HG02938 (cell line): ENCODE results near the gene PGA5.
"Not testable (repeated sequence)": the region's sequence is repeated elsewhere in the genome, so short reads cannot be mapped to it uniquely, and the experiment has no call there.

Experiments used
- ATAC-seq: cut with Tn5 transposase; IDR thresholded peaks from one replicate; pipeline ENCODE4 v1.9.1; 2021; ENCODE audit warnings: mild to moderate bottlenecking, moderate library complexity; ENCODE audit not compliant: unreplicated experiment

Gene PGA5

DNA sequence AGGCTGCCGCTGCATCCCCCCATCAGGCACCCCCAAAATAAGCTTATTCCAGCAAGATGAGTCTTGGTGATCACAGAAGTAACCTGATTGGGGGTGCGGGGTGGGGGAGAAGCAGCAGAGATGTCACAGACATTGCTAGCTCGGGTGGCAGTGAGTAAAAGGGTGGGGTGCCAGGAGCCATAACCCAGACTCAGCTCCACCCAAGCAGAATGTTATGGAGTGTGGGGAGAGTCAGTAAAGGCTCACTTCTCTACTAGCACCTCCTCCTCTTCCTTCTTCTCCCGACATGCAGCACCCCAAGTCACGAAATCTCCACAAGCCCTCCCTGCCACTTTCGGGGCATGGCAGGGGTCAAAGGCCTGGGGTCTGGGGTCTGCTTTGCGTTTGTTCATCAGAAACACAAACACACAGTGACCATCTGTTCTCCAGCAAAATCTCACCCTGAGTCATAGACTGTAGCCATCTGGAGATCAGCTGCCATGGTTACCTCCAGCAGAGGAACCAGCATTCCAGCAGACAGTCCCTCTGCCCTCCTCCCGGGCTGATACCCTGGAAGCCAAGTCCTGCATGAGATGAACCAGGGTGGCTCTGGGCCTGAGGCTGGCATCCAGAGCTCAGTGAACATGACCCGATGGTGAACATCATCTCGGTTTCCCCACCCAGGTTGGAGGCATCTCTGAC, 14.4 kb upstream of the PGA5 start:
- ATAC-seq, result not testable (repeated sequence)

DNA sequence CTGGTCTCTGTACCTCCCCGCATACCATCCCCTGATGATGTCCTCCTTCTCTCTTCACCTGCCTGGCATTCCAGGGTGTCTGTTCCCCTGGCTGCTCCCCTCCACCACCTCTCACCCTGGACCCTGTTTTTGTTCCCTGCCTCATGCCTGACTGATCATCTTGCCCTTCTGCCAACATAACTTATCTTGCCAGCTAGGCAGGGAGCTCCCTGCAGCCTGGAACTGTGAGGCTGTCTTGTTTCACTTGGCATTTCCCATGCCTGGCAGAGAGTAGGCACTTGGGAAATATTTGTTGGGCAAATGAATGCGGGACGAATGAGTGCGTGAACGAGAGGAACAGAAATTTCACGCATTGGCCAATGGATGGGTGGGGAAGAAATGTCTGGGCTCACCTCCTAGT, 11.5 kb upstream of the PGA5 start:
- ATAC-seq, result not testable (repeated sequence)

DNA sequence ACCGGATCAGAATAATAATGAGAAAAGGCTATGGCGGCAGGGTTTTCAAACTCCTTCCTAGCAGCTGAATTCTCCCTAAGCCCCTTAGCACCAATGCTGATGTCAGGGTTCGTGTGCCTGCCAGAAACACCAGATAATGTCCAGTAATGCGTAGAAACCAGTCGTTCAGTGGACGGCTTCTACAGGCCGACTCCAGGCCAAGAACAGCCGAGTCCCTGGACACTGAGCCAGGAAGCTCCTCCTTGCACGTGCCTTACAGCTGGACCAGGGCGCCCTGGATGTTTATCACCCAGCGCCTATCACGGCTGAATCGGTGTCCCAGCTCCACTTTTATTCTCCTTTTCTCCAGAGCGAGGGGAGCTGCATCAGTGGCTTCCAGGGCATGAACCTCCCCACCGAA, 9.9 kb upstream of the PGA5 start:
- ATAC-seq, result not testable (repeated sequence)

DNA sequence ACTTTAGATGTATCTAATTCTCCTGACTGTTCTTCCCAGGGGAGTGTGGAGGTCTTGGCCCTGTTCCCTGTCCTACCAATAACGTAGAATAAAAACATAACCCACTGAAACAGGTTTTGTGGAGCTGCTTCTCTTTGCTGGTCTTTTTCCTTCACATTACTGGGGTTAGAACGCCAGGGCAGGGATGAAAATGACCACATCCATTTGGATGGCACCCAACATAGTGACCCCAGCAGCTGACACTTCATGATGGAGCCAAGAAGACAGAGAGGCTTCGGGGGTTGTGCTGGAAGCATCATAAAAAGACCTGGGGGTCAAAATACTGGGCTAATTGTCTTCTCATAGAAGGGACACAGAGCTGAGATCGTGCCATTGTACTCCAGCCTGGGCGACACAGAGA, 9.4 kb upstream of the PGA5 start:
- not testable (repeated sequence) for ATAC-seq

DNA sequence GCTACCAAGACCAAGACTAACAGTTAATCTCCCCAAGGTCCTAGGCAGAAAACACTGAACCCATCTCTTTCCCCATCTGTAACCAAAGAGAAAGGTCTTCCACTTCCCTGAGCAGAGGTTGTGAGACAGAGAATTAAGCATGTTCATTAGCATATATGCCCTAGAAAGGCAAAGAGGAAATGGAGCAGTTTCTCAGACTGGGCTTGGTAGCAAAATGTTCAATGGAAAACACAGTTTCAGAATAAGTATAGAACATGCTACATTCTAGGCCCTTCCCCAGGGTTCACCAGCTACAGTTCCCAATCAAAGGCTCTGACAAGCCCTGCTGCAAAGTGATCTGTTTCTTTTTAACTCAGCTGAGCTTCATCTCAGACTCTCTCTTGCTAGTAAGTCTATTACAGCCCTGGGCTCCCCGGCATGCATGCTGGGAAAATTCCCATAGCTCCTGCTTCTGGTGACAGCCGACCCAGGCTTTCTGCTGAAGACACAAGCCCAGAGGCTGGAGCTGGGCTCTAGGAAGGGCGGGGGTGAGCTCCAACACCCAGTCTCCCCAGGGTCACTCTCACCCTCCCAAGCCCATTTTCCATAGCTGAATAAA, 8.3 kb upstream of the PGA5 start:
- not testable (repeated sequence) for ATAC-seq

DNA sequence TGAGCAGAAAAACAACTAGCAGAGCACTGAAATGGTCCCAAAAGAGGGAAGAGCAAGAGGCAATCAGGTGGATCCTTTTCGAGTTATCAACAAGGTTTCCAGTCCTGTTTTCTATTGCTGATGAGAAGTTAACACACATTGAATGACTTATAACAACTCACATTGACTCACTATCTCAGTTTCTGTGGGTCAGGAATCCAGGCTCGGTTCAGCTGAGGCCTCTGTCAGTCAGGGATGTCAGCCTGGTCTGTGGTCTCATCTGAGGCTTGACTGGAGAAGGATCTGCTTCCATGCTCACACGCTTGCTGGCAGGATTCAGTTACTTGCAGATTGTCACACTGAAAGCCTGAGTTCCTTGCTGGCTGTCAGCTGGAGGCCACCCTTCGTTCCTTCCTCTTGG, 3.8 kb upstream of the PGA5 start:
- ATAC-seq, result not testable (repeated sequence)

DNA sequence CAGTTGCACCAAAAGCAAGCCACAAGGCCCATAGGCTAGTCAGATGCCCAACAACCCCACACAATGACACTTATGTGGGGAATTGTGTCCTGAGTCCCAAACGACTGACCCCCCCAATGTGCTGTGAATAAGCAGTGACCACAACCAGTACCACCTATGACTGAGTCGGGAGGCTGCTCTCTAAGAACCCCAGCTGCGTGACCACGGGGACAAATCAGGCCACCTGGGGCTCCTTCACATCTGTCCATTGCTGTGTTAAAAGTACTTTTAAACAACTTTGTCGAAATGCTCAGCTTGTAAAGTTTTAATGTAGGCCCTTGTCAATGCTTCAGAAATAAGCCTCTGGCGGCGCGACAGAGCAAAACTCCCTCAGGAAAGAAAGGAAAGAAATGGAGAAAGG, 687 bp upstream of the PGA5 start:
- ATAC-seq, result not testable (repeated sequence)

DNA sequence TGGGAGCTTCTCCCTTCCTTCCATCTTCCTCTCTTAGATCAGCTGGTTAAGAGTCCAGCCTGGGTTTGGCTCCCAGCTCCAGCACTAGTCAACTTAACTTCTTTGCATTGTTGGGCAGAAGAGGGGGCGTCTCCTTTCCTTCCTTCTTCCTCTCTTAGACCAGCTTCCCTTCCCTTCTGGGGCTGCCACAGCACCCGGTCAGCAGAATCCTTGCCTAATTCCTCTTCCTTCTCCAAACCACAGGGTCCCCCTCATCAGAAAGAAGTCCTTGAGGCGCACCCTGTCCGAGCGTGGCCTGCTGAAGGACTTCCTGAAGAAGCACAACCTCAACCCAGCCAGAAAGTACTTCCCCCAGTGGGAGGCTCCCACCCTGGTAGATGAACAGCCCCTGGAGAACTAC, 551 bp downstream of the PGA5 start:
- ATAC-seq, result not testable (repeated sequence)

DNA sequence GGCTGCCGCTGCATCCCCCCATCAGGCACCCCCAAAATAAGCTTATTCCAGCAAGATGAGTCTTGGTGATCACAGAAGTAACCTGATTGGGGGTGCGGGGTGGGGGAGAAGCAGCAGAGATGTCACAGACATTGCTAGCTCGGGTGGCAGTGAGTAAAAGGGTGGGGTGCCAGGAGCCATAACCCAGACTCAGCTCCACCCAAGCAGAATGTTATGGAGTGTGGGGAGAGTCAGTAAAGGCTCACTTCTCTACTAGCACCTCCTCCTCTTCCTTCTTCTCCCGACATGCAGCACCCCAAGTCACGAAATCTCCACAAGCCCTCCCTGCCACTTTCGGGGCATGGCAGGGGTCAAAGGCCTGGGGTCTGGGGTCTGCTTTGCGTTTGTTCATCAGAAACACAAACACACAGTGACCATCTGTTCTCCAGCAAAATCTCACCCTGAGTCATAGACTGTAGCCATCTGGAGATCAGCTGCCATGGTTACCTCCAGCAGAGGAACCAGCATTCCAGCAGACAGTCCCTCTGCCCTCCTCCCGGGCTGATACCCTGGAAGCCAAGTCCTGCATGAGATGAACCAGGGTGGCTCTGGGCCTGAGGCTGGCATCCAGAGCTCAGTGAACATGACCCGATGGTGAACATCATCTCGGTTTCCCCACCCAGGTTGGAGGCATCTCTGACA, 4.4 kb downstream of the PGA5 start:
- not testable (repeated sequence) for ATAC-seq

DNA sequence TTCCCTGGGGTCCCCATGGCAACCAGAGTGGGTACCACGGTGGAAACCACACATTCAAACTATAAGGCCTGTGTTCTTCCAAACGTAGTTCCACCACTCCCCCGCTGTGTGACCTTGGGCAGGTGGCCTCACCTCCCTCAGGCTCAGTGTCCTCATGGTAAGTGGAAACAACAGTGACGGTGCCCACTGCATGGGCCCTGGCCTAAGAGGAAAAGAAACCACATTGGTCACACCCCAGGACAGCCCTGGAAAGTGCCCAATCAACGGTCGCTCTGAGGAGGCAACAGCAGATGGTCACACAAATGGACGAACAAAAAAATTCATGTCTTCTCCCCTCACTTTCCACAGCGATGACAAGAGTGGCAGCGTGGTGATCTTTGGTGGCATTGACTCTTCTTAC, 7.1 kb downstream of the PGA5 start:
- not testable (repeated sequence) for ATAC-seq

DNA sequence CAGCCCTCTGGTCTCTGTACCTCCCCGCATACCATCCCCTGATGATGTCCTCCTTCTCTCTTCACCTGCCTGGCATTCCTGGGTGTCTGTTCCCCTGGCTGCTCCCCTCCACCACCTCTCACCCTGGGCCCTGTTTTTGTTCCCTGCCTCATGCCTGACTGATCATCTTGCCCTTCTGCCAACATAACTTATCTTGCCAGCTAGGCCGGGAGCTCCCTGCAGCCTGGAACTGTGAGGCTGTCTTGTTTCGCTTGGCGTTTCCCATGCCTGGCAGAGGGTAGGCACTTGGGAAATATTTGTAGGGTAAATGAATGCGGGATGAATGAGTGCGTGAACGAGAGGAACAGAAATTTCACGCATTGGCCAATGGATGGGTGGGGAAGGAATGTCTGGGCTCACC, 8.2 kb downstream of the PGA5 start:
- not testable (repeated sequence) for ATAC-seq

DNA sequence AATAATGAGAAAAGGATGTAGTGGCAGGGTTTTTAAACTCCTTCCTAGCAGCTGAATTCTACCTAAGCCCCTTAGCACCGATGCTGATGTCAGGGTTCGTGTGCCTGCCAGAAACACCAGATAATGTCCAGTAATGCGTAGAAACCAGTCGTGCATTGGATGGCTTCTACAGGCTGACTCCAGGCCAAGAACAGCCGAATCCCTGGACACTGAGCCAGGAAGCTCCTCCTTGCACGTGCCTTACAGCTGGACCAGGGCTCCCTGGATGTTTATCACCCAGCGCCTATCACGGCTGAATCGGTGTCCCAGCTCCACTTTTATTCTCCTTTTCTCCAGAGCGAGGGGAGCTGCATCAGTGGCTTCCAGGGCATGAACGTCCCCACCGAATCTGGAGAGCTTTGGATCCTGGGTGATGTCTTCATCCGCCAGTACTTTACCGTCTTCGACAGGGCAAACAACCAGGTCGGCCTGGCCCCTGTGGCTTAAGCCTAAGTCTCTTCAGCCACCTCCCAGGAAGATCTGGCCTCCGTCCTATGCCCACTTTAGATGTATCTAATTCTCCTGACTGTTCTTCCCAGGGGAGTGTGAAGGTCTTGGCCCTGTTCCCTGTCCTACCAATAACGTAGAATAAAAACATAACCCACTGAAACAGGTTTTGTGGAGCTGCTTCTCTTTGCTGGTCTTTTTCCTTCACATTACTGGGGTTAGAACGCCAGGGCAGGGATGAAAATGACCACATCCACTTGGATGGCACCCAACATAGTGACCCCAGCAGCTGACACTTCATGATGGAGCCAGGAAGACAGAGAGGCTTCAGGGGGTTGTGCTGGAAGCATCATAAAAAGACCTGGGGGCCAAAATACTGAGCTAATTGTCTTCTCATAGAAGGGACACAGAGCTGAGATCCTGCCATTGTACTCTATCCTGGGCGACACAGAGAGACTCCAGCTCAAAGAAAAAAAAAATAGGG, 10.1 kb downstream of the PGA5 start:
- ATAC-seq, result not testable (repeated sequence)

DNA sequence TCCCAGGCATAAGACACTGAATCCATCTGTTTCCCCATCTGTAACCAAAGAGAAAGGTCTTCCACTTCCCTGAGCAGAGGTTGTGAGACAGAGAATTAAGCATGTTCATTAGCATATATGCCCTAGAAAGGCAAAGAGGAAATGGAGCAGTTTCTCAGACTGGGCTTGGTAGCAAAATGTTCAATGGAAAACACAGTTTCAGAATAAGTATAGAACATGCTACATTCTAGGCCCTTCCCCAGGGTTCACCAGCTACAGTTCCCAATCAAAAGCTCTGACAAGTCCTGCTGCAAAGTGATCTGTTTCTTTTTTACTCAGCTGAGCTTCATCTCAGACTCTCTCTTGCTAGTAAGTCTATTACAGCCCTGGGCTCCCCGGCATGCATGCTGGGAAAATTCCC, 11.4 kb downstream of the PGA5 start:
- ATAC-seq, result not testable (repeated sequence)

DNA sequence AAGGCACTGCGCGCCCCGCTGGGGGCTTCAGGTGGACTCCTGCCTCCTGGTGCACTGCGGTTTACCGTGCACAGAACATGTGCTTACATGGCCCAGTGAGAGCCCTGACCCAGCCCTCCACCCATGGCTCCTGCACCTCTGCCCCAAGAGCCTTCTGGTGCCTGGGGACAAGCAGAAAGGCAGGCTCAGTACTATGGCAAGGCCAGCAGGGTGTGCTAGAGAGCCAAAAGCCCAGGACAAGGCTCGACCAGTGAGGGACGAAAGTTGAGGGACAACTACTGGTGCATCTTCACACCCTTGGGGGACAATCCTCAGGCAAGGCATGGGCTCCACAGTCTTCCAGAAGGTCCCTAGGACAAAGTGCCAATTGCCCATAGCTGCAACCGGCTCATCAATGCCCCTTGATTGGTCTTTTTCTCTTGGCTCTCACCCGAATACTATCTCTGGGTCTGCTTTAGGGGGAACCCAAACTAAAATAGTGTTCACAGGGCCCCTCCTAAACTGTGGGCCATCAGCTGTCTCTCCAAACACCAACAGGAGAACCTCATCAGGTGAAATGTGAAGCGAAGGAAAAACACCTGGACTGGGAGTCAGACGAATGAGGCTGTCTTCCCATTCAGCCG, 13.5 kb downstream of the PGA5 start:
- no peak for ATAC-seq

DNA sequence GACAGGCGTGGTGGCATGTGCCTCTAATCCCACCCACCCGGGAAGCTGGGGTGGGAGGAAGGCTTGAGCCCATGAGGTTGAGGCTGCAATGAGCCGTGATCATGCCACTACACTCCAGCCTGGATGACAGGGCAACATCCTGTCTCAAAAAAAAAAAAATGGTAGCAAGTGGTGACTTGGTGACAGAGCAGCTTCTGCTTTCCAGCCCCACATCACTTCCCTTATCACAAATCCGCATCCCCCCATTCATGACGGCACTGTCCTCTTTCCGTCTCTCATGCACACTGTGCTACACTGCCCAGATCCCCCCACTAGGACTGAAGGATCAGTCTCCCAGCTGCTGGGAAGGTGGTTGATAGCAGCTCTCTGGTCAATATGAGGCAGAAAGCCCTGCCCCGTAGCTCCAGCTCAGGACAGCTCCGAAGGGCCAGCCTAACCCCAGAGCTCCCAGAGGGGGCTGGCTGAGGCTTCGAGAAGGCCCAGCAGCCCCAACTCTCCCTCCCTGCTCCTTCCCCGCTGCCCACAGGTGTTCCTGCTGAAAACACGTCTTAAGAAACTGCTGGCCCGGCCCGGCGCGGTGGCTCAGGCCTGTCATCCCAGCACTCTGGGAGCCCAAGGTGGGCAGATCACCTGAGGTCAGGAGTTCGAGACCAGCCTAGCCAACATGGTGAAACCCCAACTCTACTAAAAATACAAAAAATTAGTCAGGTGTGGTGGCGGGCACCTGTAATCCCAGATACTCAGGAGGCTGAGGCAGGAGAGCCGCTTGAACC, 15.9 kb downstream of the PGA5 start:
- no peak for ATAC-seq

DNA sequence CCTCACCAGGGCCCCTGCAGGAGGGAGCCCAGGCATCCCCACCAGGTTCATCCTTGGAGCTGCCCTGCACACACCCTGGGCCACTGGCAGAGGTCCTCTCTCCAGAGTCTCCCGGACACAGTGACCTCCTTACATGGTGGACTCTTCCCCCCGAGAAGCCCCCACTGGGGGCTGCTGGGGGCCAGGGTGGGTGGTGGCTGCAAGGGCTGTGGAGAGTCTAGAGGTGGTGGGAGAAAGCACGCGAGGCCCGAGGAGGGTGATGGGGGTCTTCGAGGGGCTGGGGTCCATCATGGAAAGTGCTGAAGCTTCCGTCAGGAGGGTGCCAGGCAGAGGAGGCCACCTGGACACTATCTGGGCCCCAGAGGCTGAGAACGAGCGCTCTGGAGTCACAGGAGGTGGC, 17.6 kb downstream of the PGA5 start:
- ATAC-seq, result no peak

DNA sequence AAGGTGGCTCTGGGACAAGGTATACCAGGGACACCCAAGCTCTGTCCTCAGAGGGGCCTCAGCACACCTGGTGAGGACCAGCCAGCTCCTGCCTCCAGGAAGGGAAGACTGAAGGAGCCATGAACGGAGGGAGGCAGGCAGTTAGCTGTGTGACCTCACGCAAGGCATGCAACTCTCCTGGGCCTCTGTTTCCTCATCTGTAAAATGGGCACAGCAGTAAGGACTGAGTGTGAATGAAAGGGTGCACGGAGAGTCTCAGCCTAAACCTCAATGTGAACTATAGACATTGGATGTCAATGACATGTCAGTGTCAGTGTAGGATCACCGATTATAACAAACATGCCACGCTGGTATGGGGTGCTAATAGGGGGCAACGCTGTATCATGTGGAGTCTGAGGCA, 18.4 kb downstream of the PGA5 start:
- no peak for ATAC-seq

DNA sequence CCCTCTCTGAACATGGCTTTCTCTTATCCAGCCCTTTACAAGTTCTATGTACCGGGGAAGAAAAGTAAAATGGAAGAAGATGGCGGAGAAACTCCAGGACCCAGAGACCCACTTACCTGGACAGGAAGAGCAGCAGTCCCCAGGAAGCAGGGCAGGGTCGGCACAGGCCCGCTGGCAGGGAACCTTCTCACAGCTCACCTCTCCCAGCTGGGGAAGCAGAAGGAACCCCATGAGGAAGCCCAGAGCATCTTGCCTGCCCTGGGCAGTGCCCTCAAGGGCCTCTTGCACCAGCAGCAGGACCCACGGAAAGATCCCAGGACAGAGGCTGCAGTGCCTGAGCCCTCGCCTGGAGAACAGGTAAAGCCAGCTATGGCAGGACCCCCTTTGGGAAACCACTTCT, 23.4 kb downstream of the PGA5 start:
- no peak for ATAC-seq

DNA sequence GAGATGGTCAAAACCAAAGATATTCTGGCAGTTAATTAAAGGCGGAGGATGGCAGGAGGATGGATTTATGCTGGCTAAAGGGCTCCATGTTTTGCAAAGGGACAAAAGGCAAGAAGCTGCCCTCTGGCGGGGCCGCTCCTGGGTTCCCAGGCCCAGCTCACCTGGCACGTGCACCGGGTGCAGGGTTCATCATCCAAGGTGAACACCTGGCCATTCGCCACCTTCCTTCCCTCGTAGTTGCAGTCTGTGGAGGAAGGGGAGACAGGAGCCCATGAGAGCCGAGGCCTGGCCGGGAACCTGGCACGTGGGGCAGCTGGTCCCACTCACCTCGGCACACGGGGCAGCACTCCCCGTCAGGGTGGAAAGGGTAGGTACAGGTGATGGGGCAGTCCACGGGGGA, 23.8 kb downstream of the PGA5 start:
- no peak for ATAC-seq

DNA sequence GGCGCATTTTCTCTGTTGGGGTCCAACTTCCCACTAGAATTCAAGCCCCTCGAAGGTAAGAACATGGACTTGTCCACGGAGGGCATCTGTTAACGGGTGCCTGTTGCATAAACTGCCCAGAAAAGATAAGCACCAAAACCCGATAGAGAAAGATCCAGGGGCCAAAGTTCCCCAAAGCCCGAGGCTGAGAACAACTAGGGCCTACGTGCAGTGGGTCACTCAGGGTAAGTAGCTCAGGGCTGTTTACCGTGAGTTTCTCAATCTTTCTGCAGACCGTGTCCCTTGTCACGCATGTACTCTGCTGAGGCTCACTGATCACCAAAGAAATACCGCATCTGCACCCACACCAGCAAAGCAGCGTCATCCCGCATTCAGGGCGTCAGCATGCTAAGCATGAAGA, 24.4 kb downstream of the PGA5 start:
- ATAC-seq, result no peak
